Epidermal melanocyte (primary cell): ENCODE results near the gene MFF.
"Not testable (repeated sequence)": the region's sequence is repeated elsewhere in the genome, so short reads cannot be mapped to it uniquely, and the experiment has no call there.

ENCODE experiments used
- DNase-seq: peaks from one replicate; pipeline ENCODE4 v3.0.0; 2011; ENCODE audit warnings: low spot score; ENCODE audit not compliant: insufficient read length

The MFF gene

DNA sequence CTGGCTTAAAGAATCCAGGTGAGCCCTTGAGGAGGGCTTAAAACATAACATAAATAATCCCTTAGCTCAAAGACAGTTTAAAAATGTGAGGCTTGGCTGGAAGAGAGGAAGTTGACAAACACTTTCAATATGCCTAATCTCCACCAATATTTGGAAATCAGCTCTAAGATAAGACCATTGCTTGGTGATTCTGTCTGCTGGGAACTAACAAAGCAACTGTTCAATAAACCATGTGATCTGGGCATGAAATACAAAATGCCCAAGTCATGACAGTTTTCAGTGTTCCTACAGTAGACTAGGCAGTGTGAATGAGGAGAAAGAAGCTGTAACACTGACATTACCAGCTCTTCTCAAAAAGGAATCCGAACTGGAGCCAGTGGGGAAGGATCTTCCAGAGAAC lies 10.7 kb downstream of the MFF start:
- DNase-seq, result no peak

DNA sequence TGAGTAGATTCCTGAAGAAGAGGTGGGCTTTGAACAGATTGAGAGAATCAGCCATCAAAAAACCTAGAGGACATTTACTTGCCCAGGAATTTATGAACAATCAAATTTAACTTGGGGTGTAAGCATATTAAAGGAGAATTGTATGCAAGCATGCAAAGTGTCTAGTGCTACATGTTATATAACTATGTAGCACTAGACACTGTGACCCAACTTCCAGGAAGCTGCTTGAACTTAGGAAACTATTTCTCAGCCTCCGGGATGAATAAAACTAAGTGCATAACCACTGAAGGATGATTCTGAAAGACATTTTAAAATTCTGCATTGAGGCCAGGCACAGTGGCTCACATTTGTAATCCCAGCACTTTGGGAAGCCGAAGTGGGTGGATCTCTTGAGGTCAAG lies 12.4 kb downstream of the MFF start:
- no peak for DNase-seq

DNA sequence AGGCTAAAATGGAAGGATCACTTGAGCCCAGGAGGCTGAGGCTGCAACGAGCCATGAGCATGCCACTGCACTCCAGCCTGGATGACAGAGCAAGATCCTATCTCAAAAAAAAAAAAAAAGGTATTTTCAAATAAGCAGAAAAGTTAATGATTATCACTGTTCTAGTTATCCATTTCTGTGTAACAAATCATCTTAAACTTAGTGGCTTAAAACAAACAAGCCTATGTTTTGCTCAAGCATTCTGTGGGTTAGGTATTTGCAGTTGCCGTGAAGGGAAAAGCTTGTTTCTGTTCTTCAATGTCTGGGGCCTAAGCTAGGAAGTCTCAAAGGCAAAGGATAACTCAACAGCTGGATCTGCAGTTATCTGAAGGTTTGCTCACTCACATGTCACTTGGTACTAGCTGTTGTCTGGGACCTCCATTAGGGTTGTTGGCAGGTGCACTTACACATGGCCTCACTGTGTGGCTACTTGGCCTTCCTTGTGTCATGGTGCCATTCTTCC lies 14.1 kb downstream of the MFF start:
- DNase-seq, result no peak

DNA sequence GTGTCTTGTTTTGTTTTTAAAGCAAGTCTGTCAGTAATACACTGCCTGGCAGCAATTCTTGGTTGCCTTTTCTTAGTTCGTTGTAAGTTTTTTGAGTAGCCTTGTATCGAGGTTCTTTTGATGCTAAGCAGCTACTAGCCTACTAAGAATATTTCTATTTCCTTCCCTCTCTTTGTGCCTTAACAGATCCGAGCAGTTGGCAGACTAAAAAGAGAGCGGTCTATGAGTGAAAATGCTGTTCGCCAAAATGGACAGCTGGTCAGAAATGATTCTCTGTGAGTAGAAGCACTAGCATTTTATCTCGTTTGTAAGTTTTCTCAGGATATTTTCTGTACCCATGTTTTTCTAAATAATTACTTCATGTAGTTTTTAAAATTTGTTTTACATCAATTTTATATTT lies 15.1 kb downstream of the MFF start:
- DNase-seq, result no peak

DNA sequence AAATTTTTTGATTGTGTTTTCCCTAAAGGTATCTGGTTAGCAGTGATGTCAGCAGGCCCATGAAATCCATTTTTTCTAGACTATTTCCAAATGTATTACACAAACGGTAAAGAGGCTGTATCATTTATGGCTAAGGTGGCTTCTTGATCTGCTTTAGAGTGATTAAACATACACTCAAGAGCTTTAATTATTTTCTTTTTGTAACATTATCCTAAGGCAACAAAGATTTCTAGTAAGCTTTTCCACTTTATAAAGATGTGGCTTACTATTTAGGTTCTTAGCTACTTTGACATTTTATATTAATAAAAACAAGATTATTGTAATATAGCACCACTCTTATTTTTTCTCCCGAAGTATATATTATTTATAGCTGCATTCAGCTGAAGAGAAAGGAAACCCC lies 16.5 kb downstream of the MFF start:
- DNase-seq, result no peak

DNA sequence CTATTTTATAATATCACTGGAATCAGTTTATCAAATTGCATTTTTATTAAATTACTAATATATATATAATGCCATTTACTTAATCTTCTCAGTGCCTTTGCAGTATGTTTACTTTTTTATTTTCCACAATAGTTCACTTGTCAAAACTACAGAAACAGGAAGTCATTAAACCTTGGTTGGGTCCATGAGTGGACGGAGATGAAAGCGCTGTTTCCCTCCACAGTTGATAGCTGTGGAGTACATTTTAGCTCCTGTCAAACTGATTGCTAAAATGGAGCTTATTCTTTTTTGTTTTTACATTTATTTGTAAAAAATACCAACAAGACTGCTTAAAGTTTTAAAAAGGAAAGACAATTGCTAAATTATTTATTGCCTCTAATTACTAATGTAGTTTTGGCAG lies 19.2 kb downstream of the MFF start:
- DNase-seq, result no peak

DNA sequence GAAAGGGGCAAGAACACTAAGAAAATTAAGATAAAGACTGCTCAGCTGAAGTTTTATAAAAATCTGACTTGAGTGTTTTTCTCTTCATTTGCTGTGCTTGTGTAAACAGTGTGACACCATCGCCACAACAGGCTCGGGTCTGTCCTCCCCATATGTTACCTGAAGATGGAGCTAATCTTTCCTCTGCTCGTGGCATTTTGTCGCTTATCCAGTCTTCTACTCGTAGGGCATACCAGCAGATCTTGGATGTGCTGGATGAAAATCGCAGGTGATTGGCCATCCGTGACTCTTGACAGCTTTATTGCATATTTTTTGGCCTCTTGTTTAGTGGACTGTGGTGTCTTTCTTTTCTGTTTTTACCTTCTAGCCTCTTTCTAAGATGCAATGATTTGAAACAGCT lies 22.1 kb downstream of the MFF start:
- no peak for DNase-seq

DNA sequence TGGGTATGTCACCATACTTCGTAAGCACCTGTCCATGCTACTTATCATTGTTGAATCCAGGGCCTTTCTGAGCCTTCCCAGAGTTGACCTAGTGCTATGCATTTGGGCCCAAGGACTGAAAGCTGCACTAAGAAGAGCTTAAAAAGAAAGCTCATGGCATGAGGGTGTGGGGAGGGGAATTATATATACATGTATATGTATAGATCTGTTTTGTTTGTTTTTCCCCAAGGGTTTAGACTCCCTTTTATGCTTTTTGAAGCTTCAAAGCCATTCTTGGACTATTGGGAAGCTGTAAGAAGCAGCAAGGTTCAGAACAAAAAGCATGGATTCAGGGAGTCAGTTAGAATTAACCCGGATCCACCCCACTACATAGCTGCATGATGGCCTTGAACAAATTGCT lies 23.3 kb downstream of the MFF start:
- DNase-seq, result no peak

DNA sequence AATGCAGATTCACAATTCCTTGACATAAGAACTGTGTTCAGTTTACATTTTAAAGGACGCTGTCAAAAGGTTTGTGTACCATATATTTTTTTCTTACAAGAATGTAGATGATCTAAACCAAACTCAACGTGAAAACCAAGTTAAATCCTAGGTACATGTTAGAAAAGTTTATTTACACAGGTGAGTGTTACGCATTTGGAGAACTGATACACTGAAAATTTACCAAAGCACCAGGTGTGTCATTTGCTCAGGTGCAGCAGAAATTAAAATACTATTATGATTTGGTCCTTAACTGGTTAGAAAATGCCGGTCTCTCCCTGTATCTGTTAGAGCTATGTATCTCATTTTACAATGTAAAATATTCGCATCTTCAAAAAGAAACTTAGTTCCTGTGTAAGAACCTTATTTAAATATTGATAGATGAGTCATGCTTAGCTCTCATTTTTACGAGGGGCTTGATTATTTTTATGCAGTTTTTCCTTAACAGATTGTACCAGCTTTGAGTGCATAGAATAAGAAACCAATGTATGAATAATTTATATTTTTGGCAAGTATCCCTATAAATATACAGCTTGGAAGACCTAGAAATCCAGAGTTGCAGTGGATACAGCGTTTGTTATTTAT lies 25.1 kb downstream of the MFF start:
- DNase-seq, result no peak

DNA sequence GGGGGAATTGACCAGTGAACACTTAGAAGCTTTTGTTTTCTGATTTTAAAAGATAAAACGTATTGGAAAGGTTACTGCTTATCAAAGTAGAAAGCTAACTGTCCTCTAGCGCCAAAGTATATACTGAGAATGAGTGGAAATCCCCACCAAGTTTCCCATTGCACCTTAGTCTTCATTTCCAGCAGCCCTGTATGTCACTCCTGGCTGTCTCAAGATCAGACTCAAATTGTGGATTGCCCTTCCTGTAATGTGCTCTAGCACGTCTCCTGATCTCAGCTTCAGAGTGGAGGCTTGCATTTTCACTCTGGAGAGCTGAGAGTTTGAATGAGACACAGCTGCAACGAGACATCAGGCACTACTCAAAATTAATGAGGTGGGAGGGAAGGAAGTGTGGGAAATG lies 26.6 kb downstream of the MFF start:
- DNase-seq, result no peak

DNA sequence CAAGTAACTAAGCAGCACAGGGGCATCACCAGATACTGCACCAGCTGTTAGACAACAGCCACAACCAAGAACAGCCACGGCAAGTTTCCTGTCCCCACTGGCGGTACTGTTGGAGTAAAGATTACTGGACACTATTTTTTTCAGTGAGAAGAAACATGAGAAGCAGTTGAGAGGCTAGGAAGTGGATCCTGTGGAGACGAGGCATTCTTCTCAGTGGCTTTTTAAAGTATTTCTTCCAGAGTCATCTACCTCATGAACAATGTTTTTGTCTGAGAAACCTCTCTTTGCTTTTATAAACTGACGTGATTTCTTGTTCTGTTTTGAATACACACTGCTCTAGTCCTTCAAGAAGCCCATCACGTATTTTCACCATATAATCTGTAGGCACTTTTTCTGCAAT lies 35.3 kb downstream of the MFF start:
- no peak for DNase-seq

DNA sequence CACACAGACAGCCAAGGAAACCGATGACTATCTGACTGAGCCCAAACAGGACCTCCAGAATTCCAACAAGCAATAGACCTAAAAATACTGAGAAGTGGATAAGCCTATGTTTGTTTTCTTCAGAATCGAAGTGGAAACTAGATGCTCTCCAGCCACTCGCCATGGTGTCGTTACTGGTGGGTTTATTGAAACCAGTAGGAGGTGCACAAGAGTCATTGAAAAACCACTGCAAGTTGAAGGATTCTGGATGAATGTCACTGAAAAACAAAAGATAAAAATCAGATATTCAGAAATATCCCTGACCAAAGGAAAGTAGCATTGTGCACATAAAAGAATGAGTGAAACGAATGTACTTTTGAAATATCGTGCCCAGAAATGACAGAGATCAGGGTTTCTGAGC lies 38.7 kb downstream of the MFF start:
- no peak for DNase-seq

DNA sequence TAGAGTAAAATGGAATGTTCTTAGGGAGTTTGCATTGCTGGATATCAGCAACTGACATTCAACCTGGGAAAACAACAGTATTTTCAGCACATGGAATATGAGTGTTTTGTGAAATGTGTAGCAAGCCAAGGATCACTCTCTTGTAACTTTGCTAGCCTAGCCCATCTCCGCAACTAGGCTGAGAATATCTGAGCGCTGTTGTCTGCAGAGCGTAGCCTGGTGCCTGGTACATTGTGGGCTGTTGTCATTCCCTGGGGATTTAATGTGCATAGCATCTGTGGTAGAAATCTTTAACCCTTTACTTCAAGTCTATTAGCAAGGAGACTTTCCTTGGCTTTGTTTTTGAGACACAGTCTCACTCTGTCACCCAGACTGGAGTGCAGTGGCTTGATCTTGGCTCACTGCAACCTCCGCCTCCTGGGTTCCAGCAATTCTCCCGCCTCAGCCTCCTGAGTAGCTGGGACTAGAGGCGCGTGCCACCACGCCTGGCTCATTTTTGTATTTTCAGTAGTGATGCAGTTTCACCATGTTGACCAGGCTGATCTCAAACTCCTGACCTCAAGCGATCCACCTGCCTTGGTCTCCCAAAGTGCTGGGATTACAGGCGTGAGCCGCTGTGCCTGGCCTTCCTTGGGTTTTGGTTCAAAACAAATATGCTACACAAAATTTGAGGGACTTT lies 39.7 kb downstream of the MFF start:
- DNase-seq, result not testable (repeated sequence)

DNA sequence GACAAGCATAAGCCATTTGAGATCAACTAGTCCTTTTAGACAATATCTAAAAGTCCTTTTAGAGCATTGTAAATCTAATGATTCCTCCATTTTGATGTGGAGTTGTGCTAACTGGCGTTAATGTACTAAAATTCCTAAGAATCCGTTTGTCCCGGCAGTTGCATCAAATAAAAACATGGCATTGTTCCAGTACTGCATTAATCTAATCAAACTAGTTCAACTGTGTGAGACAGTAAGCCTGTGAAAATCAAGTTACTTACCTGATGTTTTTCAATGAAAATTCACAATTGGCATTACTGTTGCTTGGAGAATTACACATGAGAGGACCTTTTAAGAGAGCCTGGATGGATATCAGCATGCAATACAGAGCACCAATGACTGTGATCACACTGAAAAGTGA lies 40.8 kb downstream of the MFF start:
- no peak for DNase-seq

DNA sequence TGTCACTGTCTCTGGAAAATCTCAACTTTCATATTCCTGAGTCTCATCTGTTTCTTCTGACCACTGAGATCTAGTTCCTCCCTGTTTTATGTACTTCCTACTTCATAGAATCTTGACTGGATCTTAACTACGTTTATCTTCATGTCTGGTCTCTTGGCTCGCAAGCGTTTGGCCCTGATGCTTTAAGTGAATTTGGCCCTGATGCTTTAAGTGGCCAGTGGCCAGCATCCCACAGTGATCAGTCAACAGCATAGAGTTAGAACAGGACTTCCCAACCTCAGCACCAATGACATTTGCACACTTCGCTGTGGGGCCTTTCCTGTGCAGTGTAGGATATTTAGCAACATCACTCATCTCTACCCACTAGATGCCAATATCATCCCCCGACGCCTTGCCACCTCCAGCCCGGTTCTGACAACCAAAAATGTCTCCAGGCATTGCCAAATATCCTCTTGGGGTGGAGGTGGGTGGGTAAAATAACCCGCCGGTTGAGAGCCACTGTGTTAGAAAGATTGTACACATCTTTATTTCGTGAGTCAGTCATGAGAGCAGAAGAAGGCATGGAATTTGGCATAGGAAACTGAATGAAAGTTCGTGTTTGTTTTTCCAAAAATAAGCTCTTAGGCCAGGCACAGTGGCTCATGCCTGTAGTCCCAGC lies 41.8 kb downstream of the MFF start:
- DNase-seq, result no peak

DNA sequence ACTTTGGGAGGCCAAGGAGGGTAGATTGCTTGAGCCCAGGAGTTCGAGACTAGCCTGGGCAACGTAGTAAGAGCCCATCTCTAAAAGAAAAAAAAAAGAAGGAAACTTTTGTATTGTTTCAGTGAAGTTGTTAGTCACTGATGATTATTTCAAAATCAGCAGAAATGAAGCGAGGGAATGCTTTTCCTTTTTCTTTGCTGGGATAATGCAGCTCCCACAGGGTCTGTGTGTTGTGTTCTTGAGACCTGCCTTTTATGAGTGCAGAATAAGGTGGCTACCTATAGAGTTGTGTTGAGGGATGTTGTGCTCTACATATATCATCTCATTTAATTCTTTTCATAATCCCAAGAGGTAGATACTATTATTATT lies 42.4 kb downstream of the MFF start:
- DNase-seq, result no peak

DNA sequence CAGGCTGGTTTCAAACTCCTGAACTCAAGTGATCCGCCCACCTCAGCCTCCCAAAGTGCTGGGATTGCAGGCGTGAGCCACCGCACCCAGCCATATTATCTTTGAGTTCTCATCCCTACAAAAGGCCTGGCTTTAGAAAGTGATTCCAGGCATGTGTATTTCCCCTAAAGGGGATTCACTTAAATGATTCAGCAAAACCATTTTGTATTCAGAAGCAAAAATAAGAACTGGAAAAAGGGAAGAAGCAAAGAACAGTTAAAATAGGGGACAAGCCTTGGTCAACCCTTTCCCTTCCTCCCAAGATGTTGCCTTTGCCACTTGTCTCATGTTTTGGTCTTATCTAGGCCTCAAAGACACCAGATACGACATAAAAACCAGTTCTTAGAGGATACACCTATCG lies 43.5 kb downstream of the MFF start:
- DNase-seq, result no peak

DNA sequence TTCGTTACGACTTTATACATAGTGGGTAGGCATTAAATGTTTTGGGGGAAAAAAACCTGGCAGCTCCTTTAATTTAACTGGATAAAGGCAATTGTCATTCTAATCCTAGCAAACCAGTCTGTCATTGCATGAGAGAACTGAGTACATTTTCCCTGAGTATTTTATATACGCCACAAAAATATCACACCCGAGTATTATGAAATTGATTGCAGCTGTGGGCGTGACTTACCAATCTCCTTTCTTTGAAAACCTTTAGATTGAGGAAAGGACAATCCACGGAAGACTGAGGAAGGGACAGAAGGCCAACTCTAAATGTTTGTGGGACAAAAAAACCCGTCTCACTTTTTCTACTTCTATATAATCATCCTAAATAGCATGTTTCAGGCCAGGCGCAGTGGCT lies 45.0 kb downstream of the MFF start:
- DNase-seq, result no peak

DNA sequence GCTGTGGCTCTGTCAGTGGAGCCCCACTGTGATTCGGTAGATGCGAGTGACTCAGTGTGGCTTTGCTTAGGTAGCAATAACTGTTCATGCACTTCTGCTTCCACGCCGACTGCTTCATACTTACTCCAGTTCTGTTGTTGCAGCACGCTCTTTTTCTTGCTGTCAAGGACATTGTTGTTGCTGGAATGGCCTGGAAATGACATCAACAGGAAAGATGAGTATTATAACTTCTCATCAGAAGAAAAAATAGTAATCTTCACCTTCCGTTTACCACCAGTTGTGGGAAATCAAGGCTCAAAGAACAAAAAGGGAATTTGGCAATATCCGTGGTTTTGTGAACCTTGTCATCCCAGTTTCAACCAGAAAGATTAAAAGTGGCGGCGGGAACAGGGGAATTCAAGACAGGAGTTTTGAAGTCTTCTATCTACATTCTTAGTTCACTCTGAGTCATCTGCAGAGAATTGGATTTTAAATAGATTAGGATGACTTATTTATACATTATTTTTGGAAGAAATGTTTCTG lies 45.8 kb downstream of the MFF start:
- DNase-seq, result no peak

DNA sequence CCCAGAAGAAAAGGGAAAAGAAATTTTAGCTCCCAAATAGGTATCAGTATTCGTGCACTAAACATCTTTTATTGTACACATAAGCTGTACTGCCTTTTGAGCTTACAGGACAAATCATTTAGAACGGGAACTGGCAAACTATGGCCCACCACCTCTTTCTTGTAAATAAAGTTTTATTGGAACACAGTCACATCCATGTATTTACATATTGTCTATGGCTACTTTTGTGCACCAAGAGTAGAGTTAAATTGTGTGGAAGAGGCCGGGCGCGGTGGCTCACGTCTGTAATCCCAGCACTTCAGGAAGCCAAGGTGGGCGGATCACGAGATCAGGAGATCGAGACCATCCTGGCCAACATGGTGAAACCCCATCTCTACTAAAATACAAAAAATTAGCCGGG lies 48.3 kb downstream of the MFF start:
- DNase-seq, result no peak

DNA sequence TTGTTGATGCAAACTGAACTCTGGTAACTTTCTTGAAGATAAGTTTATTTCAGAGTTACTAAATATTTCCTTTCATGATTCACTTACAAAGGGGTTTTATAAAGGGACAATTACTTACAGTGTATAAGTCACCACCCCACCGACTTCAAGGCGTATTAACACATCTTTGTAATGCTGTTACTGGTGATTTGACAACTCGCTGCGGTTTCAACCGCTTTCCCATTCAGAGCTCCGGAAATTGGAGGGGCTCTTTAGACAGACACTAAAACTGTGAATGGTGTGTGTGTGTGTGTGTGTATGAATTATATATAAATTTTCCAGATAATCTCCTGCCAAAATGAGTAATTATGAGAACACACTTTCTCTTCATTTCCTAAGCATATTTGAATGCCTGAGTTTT lies 49.1 kb downstream of the MFF start:
- DNase-seq, result peak; percentile 28

DNA sequence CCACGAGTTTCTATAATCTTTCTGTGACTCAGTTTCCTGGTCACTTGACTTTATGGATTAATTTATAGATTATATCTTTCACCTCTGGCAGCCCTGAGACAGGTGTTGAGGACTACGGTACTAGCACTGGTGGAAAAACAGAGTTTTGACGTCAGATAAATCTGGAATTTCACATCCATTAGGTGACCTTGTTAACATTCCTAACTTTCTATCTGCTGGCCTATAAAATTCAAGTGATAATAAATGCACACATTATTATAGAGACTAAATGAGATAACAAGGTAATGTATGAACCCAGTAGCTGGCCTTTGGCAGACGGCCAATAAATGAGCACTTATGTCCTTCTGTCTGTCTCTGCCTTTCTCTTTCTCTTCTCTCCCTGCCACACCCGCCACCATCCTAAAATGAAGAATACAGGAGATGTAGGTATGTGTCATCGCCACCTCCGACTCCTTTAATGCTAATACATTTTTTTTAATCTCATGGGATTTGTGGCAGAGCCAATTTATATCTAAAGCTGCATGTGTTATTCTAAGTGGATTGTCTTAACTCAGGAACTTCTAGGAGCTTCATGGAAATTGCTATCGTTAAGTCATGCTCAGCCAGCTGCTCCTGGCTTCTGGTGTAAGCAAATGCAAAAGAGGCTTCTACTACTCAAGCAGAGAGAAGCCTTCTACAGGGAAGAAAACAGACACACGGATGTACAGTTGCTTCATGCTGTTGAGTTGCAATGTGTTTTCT lies 51.8 kb downstream of the MFF start:
- DNase-seq, result no peak
